GM19397 (cell line): ENCODE results near the gene NPBWR2.
"Not testable (repeated sequence)": the region's sequence is repeated elsewhere in the genome, so short reads cannot be mapped to it uniquely, and the experiment has no call there.

Experiments
- ATAC-seq: cut with Tn5 transposase; IDR thresholded peaks from one replicate; pipeline ENCODE4 v1.9.1; 2021; ENCODE audit warnings: mild to moderate bottlenecking, moderate library complexity; ENCODE audit not compliant: unreplicated experiment

The NPBWR2 gene

DNA sequence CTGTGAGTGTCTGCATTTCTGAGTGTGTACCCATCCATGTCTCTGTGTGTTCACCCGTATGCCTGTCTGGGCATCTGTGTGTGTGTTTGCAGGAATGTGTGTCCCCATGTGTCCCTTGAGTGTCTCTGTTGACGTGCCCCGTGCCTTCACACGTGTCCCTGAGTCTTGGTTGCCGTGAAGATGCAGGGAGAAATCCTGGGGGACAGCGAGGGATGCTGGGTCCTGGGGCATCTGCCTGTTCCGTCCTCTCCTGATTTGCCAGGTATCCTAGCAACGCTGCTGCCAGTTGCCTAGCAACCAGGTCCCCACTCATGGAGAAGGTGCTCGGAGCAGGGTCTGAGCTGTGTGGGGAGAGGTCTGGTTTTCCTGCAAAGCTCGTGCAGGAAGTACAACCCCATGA, 17.2 kb downstream of the NPBWR2 start:
- ATAC-seq: no peak

- ATAC-seq: not testable (repeated sequence)
These were observed 18.8 kb downstream of the NPBWR2 start for GRCh38 chr20:64088586-64088985.

- ATAC-seq: not testable (repeated sequence)
These were observed 20.0 kb downstream of the NPBWR2 start for GRCh38 chr20:64087226-64087825.

DNA sequence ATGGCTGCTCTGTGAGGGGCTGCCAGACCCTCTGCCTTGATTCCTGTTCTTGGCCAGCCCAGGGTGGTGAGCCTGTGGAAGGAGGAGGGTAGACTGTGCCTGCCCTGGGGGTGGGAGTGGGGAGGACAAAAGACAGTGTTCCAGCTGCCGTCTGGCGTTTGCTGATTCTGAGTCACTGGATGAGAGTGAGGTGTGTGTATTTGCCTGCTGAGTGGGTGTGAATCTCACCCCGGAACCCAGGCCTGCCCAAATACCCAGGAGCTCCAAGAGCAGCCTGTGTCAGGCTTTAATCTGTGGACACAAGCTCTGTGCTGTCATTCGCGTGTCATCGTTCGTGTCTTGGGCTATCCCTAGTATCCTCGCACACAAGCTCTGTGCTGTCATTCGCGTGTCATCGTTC, 20.6 kb downstream of the NPBWR2 start:
- no peak for ATAC-seq

DNA sequence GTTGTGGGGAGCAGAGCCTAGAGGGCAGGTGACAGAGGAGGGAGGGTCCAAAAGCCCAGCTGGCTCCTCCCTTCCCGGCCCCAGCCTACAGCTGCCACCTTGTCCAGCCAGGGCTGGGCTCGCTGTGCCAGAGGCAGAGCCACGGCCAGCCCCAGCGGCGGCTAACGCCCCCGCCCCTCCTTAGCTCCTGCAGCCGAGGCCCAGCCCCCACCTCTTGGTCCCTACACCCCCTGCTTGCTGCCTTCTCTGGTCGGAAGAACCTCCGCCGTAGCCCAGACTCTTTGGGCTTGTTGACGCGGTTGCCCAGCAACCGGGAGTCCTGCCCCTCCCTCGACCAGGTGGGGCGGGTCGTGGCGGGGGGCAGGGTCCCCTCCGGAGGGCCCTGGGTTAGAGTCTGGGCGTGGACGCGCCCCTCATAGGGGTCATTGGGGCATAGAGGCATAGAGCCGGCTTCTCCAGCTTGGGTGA, 22.6 kb downstream of the NPBWR2 start:
- ATAC-seq: no peak

DNA sequence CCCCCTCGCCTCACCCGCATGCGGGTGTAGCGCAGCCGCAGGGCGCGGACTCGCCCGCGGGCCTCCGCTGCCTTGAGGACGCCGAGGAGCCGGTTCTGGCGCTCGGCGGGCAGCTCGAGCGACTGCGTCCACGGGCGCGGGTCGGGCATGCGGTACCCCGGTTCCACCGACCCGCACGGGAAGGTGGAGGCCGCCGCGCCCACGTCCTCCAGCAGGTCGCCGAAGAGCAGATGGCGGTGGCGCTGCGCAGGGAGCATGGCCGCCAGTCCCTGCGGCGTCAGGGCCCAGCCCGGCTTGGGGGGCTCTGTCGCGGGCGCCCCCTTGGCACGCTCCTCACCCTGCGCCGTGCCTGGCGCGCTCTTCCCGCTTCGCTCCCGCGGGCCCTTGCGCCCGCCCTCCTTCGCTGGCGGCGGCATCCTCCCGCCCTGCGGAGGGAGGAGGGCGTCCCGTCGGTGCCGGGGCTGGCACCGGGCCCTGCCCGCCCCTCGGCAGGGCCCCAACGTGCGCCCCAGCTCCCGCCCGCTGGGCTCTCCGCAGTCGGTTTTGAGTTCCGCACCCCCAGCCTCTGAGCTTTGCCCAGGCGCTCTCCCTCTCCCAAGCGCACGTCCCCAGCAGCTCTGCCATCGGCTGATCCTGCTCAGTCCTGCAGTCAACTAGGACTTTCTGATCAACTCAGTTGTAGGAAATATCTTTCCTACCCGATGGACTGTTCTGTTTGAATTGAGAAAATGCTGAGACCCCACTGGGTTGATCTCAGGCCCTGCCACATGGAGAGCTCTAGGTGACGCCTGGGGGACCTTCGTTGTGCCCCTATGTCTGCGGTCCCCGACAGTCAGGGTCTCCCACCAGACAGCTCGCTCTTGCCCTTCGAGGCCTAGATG, 23.3 kb downstream of the NPBWR2 start, which contains the start of gene LKAAEAR1:
Gene LKAAEAR1 (minus strand): TSS at position 595 of the 881 bp plus-strand sequence. CDS start 179 bp downstream, at position 416.
- ATAC-seq: no peak

GRCh38 chr20:64083378-64083803, 24.0 kb downstream of the NPBWR2 start:
- ATAC-seq: no peak

GRCh38 chr20:64082820-64083377, 24.5 kb downstream of the NPBWR2 start:
- ATAC-seq: no peak

DNA sequence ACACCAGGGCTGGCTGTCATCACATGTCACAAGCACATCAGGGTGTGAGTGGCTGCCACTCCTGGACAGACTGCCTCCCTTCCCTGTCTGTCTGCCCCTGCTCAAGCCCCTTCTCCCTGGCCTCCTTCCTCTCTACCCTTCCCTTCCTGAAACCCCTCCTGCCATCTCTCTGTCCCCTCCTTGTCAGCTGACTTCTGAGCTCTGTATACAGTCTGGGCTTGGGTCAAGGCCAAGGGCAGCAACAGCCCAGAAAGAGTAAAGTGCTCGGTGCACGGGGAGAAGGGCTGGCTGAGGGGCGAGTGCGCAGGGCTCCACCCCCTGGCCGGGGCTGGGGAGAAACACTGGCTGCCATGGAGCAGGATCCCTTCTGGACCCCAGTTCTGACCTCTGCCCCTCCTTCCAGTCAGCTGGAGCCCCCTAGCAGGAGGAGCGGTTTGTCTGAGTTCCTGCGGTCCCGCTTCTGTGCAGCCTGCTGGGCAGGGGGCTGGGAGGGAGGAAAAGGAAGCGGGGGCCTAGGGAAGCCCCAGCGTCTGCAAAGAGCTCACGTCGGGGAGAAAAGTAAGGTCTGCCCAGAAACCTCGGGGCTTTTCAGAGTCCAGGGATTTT, 25.1 kb downstream of the NPBWR2 start:
- ATAC-seq: no peak

DNA sequence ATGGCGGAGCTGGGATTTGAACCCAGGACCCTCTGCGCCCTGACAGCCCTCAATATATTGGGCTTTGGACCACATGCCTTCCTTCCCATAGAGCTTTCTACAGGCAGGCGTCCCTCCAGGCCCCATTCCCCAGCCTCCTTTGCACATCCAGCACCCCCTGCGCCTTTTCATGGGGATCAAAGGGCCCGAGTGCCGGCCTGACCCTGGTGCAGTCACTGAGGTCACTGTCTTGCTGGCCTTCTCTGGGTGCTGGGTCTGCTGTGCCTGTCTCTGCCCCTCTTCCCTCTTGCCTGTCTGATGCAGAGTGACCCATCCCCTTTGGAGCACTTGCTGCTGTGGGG, 25.8 kb downstream of the NPBWR2 start:
- ATAC-seq: no peak

GRCh38 chr20:64080813-64081623, 26.3 kb downstream of the NPBWR2 start:
- no peak for ATAC-seq

DNA sequence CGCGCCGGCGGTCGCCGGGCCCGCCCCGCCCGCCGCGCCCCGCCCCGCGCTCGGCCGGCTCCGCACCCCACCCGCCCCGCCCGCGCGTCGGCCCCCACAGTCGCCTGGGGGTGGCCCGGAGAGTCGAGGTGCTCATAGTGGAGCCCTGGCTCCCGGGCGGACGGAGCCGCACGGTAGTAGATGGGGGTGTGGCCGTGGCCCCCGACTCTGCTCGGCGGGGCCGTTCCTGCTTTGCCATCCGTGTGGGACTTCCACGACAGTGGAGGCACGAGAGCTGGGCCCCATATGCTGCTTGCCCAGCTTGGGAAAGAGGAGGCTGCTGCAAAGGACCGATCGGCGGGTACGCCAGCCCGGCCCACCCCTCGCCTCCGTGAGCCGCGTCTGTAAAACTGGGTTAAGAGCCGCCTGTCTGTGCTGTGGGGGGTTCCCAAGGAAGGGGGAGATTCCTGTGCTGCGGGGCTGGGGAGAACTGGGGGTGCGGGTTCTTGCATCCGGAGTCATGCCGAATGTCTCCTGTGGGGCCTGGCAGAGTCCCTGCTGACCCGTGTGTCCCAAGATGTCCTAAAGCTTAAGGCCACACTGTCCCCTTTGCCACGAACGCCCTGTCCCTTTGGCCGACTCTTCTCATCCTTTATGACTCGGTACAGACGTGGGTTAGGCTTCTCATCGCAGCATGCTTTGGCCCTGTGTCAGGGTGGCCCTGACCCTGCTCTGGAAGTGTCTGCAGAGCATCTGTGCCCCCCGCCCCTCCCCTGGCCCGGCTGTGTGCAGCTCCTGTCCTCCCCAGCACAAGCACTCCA, 27.2 kb downstream of the NPBWR2 start, which contains the start of gene OPRL1:
Gene OPRL1 (plus strand): TSS at position 70 of the 800 bp plus-strand sequence. CDS start 12,639 bp downstream, outside the sequence.
- no peak for ATAC-seq

GRCh38 chr20:64079273-64080012, 27.9 kb downstream of the NPBWR2 start, which contains the start of gene RGS19:
Gene RGS19, minus strand, starts transcription at chr20:64079518. Its CDS starts 2,632 bp downstream, at chr20:64076886.
- ATAC-seq: peak; percentile 49

- no peak for ATAC-seq
These were observed 28.5 kb downstream of the NPBWR2 start for GRCh38 chr20:64078934-64079272.

GRCh38 chr20:64077876-64078551, 29.4 kb downstream of the NPBWR2 start:
- ATAC-seq: no peak

DNA sequence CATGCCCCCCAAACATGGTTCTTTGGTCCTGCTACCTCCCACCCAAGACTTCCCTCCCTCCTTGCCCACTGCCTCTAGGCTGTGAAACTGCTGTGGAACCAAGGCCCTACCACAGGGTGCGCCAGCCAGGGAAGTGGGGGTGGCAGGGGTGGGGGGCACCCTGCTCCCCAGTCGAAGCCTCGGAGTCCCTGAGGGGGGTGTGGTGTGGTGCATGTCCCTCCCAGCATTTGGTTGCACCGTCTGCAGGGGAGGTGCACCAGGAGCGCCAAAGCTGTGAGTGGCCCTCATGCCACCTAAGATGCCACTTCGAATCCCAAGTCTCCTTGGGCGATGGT, 29.9 kb downstream of the NPBWR2 start:
- no peak for ATAC-seq

DNA sequence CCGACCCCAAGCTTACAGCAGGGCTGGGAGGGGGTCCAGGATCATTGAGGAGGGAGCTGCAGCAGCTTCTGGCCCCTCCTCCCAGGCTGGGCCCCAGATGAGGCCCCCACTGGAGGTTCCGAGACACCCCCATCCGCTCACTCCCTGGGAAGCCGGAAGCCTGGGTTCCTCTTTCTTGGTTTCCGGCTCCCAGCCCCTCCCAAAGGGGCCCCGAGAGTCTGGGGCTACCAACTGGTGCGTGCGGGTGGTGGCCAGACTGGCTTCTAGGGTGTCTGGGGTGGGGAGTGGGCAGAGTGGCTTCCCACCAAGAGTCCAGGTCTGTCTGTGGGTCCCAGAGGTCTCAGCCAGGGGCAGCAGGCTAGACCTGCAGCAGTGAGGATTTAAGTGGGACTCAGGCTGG, 30.3 kb downstream of the NPBWR2 start:
- ATAC-seq: no peak
